GM18498 (cell line): ENCODE results near the gene CDH5.
"Not testable (repeated sequence)": the region's sequence is repeated elsewhere in the genome, so short reads cannot be mapped to it uniquely, and the experiment has no call there.

Experiments used
- ATAC-seq: cut with Tn5 transposase; IDR thresholded peaks from one replicate; pipeline ENCODE4 v1.9.1; 2021; ENCODE audit warnings: mild to moderate bottlenecking, moderate library complexity; ENCODE audit not compliant: unreplicated experiment

CDH5 gene

DNA sequence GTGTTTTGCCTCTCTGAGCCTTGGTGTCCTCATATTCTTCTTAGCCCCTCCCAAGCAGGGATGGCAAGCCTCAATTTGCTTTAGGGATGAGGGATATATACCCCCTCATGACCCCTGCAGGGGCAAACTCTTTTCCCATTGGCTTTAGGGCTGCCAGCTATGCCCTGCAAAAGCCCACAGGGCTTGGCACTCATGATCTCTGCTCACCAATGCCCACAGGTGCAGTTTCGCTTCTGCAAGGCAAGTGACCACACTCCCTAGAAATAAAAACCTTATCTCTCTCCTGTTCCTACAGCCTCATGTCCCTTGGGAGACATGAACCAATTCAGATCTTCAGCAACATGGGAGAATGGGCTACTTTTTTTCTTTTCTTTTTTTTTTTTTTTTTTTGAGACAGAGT is 69.4 kb downstream of the CDH5 start:
- no peak for ATAC-seq

DNA sequence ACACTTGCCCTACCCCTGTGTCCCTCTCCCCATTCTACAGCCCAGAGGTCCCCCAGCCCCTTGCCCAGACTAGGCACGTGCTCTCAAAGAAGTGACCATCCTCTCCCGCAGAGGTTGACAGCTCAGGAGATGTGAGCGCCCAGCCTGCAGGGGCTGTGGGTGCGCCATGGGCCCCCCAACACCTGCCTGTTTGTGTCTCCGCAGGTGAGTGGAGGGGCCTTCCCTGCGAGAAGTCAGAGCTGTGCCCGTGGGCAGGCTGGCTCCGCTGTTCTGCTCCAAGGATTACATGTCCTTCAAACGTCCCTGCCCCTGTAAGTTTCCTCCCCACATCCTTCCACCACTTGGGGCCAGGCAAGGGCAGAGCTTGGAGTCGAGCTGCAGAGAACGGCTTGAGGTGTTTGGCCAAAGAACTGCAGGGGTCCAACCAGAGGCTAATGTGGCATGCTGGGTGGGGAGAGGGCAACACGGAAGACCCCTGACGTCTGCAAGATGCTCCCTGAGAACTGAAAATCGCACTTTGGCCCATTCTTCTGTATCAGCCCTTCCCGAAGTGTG is 71.0 kb downstream of the CDH5 start:
- no peak for ATAC-seq

DNA sequence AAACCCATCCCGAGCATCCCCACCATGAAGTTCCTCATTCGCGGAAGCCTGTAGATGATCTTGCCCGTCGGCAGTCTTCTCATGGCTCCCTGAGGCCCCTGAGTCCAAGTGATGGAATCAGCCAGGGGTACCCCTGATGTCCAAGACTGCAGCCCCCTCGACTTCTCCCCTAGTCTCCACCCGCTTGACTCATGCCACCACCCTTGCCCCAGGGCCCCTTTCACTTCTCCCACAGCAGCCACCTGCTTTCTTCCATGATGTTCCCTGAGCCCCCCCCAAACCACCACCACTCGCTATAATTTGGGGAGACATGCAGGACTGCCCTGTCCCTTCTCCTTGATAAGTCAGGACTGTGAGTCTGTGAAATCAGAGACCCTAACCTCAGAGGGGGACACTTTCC is 72.0 kb downstream of the CDH5 start:
- ATAC-seq, result no peak

GRCh38 chr16:66439051-66439730 is 72.7 kb downstream of the CDH5 start:
- ATAC-seq, result no peak

- no peak for ATAC-seq
These were observed 73.8 kb downstream of the CDH5 start for GRCh38 chr16:66440271-66440802.

- no peak for ATAC-seq
These were observed 74.5 kb downstream of the CDH5 start for GRCh38 chr16:66440970-66441369.

- no peak for ATAC-seq
These were observed 75.3 kb downstream of the CDH5 start for GRCh38 chr16:66441586-66442375.

DNA sequence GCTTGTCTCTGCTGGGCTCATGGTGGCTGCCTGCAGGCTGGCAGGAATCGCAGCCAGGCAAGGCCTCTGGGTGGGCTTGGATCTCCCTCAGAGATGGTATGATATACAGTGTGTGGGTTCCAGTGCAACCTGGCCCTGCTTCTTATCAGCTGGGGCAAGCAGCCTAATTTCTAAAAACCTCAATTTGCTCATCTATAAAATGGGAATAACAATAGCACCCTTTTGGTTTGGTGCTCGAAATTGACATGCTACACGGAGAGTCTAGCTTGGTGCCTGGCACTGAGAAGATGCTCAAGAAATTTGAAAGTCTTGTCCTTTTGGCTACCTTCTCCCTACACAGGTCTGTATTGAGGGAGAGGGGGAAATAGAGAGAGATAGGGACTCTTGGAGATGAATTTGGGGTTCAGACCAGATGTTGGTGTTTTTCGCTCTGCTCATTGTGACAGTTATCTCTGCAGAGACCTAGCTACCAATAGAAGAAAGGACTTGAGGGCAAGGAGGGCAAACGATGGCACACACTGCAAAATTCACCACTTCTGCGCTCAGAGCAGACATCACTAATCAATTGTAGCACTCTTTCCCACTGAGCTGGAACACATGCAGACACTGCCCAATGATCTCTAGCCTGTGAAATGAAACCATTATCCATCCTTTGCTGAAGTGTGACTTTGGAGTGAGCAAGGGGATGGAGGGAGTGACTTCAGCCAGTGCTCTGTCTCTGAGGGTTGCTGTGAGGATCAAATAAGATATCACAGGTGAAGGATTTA is 76.2 kb downstream of the CDH5 start:
- no peak for ATAC-seq

DNA sequence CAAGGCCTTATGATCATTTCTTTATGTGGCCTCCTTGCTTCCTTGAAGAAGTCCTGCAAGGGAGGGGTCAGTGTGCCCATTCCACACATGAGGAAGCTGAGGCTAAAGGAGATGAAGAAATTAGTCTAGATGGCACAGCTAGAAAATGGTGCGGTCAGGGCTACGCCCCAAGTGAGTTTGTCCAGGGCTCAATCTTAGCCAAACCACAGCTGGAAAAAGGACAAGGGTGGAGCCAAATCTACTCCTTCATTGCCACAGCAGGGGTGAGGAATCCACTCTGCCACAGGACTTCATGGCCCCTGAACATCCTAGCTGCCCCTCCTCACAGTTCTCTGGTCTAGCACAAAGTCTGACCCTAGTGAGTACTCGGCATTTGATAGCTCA is 76.8 kb downstream of the CDH5 start:
- ATAC-seq, result no peak

DNA sequence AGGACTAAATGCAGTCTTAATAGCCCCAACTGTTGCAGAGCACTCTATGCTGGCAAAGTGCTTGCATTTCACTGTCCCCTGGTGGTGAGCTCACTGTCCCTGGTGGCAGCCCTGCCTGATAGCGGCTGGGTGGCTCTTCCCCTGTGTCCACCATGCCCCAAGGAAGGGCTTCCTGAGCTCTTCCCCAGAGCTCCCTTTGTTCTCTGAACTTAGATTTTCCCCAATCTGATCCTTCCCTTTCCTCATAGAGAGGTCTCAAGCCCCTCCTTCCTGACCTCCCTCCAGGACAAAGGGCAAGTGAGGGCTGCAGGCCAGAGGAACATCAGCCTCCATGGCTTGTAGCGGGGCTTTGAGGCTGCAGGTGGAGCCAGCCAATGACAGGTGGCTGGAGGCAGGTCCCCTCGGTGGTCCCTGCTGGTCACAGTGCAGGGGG is 77.6 kb downstream of the CDH5 start:
- no peak for ATAC-seq

- ATAC-seq, result no peak
These were observed 80.2 kb downstream of the CDH5 start for GRCh38 chr16:66446737-66447136.

DNA sequence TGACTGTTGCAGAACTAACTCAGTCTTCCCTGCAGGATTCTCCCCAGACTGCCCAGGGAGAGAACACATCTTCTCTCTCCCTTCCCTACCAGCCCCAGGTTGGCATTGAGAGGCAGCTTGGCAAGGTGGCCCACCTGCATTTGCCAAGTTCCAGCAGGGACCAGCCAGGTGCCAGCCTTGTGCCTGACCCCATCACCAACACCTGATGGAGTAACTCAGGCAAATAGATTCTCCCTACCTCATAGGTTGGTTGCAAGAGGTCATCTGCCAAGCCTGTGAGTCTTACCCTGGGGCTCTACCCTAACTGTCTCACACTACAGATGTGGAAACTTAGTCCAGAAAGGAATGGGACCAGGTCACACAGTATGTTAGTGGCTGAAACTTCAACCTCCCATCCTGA is 81.0 kb downstream of the CDH5 start:
- ATAC-seq, result no peak

DNA sequence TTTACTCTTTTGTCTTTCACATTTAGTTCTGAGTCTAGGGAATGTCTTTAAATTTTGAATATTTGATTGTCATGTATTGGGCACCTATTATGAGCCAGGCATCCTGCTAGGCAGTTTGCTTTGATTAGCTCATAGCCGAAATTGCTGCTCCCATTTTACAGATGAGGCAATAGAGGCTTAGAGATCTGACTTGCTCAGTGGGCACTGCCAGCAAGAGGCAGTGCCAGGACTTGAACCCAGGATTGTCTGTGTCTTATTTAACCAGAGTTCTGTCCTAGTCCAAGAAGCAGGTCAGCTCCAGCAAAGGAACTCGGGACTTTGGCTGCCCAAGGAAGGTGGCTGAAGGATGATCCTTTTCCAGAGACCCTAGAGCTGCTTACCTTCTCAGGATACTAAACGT is 85.1 kb downstream of the CDH5 start:
- no peak for ATAC-seq

- ATAC-seq, result not testable (repeated sequence)
These were observed 86.7 kb downstream of the CDH5 start for GRCh38 chr16:66453230-66453629.
